HG03280 (cell line): Measurements from ENCODE around the gene EPHB1.

Experiments used
- ATAC-seq: cut with Tn5 transposase; IDR thresholded peaks from one replicate; pipeline ENCODE4 v1.9.1; 2021; ENCODE audit warnings: mild to moderate bottlenecking, moderate library complexity; ENCODE audit not compliant: unreplicated experiment

EPHB1 gene

DNA sequence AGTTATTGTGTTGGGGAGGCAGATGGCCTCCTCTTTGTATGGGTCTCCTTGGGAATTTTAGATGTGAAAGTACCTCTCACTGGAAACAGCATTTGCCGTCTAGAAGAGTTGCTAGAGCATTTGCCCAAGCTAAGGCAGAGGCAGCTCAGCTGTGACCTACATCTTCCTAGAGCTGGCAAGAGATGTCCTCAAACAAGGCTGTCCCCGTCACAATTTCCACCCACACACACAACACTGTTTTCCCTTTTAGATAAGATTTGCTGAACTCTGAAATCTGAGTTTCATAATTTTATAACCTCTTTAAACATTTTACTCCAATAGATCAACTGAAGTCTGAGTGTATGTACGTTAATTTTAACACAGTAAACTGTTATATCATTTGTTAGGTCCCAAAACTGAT lies 352.6 kb downstream of the EPHB1 start:
- no peak for ATAC-seq

DNA sequence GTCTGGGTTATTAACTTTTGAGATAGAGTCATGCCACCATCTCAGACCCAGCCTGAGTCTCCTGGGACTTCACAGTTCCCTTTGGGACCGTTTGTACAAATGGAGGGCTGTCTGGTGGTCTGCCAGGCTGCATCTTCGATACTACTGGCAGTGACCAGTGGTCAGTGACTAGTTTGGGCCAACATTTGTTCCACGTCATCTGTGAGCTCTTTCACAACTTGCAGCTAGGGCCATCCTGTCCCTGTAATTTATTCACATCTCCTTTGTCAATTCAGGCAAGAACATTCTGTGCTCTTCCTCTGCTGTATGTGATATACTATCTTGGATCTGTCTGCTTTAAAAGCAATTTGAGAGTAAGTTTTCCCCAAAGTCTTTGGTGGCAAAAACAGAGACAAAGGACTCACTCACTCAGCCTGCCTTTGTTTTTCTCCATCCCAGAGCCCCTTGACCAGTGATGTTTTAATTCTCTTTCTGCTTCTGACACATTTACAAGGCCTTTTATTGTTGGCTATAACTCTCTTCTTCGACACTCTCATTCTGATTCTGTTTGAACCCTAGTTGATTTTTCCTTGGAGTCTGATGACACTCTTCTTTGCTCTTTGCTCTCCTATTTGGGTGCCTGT lies 353.4 kb downstream of the EPHB1 start:
- ATAC-seq, result no peak

DNA sequence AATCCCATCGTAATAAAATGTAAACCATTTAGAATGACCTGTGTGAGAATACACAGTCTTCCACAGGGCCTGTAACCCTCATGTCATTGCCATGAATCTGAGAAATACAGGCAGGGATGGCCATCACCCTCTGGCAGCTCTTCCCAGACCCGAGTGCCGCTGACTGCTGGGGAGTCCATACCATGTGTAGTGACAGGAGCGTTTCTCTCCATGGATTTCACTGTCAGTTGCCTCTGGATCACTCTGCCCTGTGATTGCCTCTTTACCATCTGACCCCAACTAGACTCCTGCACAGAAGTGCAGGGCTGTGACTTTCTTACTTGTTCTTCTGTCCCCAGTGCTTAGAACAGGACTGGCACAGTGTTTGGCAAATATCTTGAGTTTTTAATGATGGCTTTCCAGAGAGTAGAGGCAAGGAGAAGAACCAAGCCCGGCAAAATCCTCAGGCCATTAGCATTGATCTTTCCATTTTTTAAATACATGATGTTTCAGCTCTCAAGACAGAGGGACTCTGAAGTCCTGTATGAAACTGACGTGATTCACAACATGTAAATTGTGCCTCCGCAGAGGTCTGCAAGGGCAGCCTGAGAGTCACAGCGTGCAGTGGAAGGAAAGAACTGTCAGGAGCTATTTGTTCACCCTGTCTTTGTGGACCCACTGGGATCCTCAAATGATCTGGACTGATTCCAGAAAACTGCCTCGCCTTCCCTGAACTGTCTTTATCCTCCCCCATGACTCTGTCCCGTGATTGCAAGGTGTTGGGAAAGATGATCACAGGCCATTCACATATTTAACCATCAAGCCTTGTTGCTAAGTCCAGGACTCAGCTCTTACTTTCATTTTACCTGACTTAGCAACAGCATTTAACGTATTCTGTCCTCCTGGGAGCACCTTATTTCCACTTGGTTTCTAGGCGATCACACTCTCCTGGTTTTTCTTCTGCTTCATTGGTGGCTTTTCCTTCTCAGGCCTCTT lies 354.9 kb downstream of the EPHB1 start:
- no peak for ATAC-seq

DNA sequence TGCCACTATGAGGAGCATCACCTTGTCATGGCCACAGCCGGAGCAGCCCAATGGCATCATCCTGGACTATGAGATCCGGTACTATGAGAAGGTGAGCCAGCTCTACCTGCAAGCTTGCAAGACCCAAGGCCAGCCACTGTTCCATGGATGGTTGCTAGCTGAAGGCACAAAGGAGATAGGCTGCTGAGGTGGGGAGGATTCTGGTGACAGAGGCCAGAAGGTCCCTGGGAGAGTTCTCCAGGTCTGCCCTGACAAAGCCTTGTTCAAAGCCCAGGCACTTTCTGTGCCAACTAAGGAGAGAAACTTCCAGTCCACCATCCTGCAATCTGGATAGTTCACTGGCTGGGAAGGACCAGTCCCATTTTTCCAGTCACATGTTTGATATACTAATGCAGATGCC lies 359.1 kb downstream of the EPHB1 start:
- no peak for ATAC-seq

DNA sequence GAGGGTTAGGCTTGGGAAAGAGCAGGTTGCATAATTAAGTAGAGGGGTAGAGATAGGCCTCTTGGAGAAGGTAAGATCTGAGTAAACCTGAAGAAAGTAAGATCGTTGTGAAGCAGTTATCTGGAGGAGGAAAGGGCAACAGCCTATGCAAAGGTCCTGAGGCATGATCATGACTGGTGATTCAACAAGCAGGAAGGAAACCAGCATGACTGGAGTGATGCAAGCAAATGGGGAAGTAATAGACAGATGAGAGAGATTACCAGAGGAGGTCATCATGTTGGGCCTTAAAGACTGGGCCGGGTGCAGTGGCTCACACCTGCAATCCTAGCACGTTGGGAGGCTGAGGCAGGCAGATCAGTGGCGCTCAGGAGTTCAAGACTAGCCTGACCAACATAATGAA lies 360.2 kb downstream of the EPHB1 start:
- no peak for ATAC-seq

DNA sequence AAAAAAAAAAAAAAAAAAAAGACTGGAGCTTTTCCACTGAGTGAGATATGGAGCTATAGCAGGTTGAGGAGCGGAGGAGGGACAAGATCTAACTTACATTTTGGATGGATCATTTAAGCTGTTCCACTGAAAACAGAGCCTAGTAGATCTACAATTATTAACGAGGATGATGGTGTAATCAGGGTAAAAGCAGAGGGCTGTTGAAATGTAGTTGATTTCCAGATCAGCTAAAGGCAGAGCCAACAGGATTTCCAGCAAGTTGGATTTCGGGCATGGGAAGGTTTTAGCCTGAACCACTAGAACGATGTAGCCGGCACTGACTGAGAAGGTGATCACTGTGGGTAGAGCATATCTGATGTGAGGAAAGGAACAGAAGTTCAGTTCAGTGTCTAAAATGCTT lies 360.7 kb downstream of the EPHB1 start:
- ATAC-seq, result no peak

DNA sequence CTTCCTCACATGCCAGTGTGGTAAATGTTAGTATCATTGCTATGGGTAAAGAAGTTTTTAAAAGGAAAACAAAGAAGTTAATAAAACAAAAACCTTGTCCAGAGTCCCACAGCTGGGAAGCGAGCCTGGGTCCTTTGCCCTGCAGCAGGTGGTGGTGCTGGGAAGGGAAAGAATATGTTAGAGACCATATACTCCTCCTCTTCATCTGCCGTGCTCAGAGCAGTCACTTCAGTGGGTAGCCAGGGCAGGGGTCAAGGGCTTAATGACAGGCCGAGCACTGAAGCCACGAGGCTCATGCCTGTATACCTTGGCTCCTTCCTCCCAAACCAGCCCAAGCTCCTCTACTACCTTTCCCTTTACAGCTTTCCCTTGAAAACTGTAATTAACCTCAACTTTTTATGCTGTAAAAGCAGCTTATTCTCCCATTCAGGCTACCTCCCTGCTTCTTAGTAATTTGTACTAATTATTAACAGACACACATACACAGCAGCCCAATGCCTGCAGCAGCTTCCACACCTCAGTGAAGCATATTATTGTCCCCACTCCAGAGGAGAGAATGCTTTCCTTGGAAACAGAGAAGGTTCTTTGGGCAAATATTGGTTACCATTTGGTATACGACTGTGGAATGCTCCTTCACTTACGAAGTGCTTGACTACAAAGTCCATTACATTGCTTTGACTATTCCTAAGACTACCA lies 362.1 kb downstream of the EPHB1 start:
- no peak for ATAC-seq

DNA sequence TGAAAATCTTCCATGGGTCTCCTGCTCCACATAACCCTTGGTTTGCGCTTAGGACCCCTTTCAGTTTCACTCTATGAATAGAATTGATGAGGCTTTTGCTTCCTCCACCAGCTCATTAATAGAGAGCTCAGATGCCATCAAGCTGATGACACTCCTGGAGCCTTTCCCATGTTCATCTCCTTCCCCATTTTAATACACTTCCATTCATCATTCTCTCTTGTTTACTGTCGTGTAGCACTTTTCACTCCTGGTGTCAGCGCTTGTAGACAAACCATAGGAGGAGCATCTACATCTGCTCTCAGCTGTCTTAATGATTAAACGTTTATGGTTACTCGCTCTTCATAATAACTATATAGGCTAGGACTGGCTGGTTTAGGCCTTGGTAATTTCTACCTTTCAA lies 363.5 kb downstream of the EPHB1 start:
- no peak for ATAC-seq

DNA sequence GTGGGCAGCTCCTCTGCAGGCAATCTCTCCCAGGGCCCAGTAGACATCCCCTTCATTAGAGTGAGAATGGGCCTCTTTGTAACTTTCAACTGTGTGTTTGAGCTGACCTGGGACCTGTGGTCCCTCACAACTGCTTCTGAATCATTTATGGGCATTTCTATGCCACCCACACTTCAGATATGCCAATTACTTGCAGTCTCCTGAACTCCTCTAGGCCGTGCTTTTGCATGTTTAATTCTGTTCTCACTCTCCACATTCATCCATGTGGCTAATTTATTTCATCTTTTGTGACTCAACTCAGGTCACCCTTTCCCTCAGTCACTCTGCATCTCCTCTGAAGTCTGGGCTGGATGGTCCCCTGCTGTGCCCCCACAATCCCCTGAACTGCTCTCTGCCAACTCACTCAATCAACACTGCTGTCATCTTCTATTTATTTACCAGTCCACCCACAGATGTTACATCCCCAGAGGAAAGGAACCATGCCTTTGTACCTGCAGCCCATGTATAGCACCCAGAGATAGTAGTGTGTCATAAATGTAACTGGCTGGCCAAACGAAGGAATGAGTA lies 364.7 kb downstream of the EPHB1 start:
- no peak for ATAC-seq

DNA sequence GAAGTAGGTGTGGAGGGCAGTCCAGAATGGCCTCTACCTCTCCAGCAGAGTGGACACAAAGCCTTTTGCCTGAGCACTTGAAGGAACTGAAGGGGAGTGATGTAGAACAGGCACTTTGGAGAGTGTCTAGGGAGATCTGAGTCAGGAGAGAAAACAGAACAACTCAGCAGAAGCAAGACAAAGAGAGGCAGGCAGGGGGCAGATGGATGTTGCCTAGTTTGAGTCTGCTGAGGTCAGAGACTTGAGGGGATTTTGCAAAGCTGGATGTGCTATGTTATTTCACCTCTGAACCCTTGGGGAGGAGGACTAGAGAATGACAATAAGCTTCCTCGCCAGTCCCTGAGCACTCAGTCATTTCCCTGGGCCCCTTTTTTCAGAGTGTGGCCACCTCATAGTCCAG lies 366.4 kb downstream of the EPHB1 start:
- no peak for ATAC-seq

DNA sequence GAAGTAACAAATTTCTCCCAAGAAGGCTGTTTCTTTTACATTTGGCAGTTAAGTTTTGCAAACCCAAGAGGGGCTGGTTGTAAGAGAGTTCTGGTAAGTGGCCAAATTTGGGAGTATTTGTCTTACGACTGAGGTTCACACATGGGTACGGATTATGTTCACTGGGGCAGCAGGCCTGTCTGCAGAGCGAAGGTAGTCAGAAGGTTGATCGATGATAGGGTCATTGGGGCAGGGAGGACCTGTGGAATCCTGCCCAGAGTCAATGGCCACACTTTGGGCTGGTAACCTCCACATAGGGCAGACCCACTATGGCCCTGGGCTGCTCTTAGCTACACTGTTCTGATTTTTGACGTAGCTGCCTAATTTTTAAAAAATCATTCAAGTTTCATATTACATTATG lies 368.6 kb downstream of the EPHB1 start:
- ATAC-seq, result no peak

DNA sequence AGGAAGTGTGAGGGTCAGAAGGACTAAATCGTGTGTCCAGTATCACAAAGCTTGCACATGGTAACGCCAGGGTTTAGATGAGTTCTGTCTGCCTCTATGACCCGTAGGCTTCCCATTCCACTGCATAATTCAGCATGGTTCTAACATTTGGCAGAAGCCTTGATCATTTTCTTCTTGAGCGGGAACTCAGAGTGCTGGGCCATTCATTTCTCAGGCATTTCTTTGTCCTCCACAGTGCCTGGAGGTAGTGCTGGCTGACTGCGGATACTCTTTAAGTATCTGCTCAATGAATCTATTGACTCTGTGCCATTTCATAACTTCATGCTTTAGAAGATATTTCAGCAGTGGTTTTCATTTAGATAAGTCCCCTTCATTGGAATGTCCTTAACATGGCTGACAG lies 370.2 kb downstream of the EPHB1 start:
- no peak for ATAC-seq

DNA sequence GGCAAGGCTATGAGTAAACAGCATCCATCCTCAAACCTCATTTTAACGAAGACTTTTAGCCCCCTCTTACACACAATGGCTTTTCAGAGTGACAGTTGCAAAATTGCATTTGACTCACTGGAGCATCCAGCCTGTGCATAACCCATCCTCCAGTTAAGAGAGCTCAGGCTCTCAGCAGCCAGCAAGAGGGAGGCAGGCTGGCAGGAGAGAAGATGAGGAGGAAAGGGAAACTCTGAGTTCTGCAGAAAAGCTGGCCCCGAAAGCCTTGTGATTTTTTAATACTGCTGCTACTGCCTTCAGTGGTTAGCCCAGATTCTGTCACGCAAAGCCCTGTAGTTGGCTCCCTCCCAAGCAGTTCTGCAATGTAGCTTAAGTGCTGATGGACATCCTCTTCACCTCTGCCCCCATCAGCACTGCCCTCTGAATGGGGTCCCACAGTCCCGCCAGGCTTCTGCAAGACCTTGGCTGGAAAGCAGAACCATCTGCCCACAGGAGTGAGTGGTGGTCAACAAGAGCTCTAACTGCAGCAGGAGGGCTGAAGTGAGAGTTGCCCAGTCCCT lies 371.3 kb downstream of the EPHB1 start:
- ATAC-seq, result no peak

DNA sequence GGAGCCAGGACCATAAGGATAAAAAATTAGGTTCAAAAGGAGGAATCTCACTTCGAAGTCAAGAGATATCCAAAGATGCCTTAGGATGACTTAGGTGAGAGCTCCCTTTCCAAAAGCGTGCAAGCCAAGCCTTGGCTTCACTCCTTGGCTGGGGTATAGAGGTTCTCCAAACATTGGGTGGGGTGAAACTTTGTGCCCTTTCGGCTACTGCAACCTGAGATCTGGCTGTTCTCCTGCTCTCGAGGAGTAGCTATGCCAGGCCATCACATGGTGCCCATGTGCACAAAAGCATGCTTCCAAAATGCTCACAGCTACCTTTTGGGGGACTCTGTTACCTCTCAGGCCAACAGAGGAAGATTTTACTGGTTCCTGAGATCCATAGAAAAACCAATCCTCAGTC lies 373.8 kb downstream of the EPHB1 start:
- ATAC-seq, result no peak

DNA sequence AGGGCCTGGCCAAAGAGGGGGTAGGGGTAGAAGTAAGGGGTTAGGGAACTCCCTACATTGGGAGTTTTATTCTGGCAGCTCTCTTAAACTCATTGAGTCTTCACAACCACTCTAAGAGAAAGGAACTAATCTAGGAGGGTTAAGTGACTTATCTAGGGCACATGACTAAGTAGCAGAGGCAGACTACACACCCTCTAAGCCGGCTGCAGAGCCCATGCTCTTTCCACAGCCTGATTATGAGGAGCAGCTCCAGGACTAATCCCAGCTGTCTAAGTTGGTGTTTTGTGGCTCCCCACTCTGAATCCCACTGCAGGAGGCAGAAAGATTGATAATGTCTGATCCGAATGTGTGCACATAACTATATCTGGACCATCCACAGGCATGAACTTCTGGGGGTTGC lies 374.6 kb downstream of the EPHB1 start:
- ATAC-seq, result no peak

DNA sequence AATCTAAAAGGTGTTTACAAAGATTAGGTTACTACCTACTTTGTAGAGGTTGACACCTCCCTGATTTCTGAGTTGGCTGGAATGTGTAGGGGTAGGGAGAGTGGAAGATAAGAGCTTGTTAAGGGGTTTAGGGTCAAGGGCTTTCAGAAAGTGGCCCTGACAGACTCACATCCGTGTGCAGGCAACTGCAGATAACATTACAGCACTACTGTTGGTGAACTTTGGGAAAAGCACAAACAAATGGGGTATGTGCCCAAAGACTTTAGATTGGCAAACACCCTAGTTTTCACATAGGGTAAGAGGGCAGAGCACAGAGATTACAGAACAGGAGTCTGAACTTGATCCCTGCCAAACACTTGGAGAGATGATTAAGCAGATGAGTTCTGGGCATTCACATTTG lies 375.7 kb downstream of the EPHB1 start:
- no peak for ATAC-seq

DNA sequence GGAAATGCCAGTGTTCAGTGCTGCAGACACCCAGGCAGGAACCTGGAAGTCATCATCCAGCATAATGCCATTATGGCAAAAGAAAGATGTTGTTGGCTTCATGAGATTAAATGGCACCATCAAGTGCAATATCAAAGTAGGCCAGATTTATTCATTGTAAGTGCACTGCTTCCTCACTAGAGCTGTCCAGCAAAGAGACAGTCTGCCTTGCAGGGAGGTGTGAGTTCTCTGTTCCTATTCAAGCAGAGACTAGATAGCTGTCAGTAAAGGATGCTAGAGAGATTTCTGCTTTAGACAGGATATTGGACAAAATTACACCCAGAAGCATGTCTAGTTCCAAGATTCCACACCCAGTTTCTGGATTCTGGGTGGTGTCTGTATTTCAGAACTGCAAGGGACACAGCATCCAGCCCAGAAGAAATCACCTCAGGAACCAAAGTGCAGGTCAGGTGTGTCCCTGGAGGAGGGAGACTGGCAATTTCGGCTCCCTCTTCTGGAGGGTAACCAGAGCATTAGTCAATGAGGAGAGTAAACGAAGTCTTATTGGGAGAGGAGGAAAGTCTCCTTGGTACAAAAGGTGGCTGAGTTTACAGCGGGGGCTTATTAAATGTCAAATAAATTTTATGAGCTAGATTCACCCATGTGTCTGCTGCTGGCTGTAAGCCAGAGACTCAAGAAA lies 377.3 kb downstream of the EPHB1 start:
- ATAC-seq, result no peak

DNA sequence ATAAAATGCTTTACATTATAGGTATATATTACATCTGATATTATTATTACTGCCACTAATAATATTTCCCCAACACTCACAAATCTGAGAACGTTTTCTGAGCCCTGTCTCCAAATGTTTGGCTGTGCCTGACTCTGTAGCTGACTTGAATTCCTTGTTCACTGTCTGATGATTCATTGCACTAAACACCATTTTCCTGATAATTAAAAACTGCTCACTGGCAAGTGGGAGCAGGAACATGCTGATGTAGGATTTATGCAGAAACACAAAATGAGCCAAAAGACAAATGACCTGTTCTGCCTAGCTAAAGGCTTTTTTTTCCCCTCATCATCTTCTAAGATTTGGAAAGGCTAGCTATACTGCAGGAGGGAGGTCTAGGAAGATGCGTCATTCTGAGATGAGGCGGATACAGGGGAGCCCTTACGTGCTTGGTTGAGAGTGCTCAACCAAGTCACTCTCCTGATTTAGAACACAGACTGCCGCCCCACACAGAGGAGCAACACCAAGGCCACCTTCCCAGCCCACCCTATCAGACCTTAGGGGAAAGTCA lies 380.7 kb downstream of the EPHB1 start:
- ATAC-seq, result no peak

DNA sequence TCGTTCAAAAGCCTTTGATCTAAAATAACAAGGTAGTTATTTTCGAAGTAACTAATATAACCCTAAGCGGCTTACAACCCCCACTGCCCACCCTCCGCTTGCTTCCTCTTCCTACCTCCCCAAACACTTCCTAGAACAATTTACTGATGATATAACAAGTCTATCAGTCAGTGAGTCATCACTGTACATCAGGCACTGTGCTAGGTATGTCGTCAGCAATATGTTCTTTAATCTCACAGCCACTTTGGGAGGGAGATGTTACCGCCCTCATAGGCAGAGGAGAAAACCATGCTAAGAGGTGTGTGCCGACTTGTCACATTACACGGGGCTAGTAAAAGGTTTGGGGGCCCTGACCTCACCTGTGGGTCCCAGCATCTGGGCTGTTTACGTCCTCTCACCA lies 381.8 kb downstream of the EPHB1 start:
- no peak for ATAC-seq

DNA sequence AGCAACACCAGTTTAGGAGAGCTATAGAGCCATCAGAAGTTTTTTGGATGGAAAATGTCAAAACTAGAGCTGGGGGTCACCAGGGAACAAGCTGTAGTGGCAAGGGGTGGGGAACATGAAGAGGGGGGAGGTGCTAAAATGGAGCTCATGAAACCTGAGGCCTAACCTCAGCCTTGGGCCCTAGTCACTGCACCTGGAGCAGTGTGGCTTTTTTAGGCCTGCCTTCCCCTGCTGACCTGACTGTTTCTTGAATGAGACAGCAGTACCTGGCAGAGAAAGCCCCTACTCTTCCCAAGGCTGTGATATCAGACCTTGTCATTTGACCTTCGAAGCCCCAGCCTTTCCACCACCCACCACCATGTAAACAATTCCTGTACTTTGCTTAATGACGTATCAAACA lies 383.5 kb downstream of the EPHB1 start:
- no peak for ATAC-seq
